Panc1 (cell line): ENCODE data around the gene ELMO2.

Source experiments
- POLR2AphosphoS5 ChIP-seq: IDR thresholded peaks from 2 replicates; pipeline ENCODE4 v1.6.1; 2012; ENCODE audit warnings: mild to moderate bottlenecking, low read depth, low read length, moderate library complexity
- REST ChIP-seq, 2 experiments: IDR thresholded peaks; 2 replicates each; pipeline ENCODE4 v1.6.1; 2011 to 2012; ENCODE audit warnings: low read depth in 2 of 2, control low read depth in 1 of 2, low read length in 1 of 2, mild to moderate bottlenecking in 1 of 2, moderate library complexity in 1 of 2; ENCODE audit not compliant: insufficient read depth in 1 of 2
- SIN3A ChIP-seq: IDR thresholded peaks from 2 replicates; pipeline ENCODE4 v1.6.1; 2012; ENCODE audit warnings: low read depth, mild to moderate bottlenecking, low read length, moderate library complexity, borderline replicate concordance; ENCODE audit not compliant: insufficient read depth
- TCF7L2 ChIP-seq: IDR thresholded peaks from 2 replicates; pipeline ENCODE4 v1.6.1; 2011; ENCODE audit warnings: mild to moderate bottlenecking, low read depth, low read length, inconsistent platforms
- TF ChIP-seq, protein P1 (sequence below): fragments of 450-650 bp; IDR thresholded peaks from 2 replicates; pipeline ENCODE4 v1.5.1; 2017; ENCODE audit warnings: mild to moderate bottlenecking

- TF ChIP-seq, protein P1, sequence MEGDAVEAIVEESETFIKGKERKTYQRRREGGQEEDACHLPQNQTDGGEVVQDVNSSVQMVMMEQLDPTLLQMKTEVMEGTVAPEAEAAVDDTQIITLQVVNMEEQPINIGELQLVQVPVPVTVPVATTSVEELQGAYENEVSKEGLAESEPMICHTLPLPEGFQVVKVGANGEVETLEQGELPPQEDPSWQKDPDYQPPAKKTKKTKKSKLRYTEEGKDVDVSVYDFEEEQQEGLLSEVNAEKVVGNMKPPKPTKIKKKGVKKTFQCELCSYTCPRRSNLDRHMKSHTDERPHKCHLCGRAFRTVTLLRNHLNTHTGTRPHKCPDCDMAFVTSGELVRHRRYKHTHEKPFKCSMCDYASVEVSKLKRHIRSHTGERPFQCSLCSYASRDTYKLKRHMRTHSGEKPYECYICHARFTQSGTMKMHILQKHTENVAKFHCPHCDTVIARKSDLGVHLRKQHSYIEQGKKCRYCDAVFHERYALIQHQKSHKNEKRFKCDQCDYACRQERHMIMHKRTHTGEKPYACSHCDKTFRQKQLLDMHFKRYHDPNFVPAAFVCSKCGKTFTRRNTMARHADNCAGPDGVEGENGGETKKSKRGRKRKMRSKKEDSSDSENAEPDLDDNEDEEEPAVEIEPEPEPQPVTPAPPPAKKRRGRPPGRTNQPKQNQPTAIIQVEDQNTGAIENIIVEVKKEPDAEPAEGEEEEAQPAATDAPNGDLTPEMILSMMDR, result no peak
- no peak for TF ChIP-seq REST (IDR thresholded peaks at IDR 0.05; ENCODE audit: insufficient read depth in 1 of 2, low read depth in 2 of 2, low read length in 1 of 2)
- TF ChIP-seq POLR2AphosphoS5, result no peak
- TF ChIP-seq SIN3A, result no peak
- no peak for TF ChIP-seq TCF7L2
Measured at GRCh38 chr20:46328200-46328882, 78.1 kb downstream of the ELMO2 start.
